NB4 (cell line): Measurements from ENCODE around the gene CREB3L2.

Source experiments
- DNase-seq: peaks from one replicate; pipeline ENCODE4 v3.0.0; 2010; ENCODE audit warnings: low read depth
- H3K4me3 ChIP-seq: one replicate; pipeline ENCODE4 v1.5.1; 2011; ENCODE audit warnings: mild to moderate bottlenecking, low read depth, low read length, moderate library complexity
- CTCF ChIP-seq: IDR thresholded peaks from one replicate; pipeline ENCODE4 v1.5.1; 2012; ENCODE audit warnings: low read depth, low read length
- MAX ChIP-seq: IDR thresholded peaks from 2 replicates; pipeline ENCODE4 v1.6.1; 2011; ENCODE audit warnings: low read depth, low read length
- MYC ChIP-seq: IDR thresholded peaks from 2 replicates; pipeline ENCODE4 v1.6.1; 2011; ENCODE audit warnings: low read depth, low read length
- POLR2A ChIP-seq: IDR thresholded peaks from 2 replicates; pipeline ENCODE4 v1.6.1; 2011; ENCODE audit warnings: mild to moderate bottlenecking; ENCODE audit not compliant: insufficient read length; ENCODE audit errors: extremely low read depth

Gene CREB3L2

GRCh38 chr7:137850972-137851945 lies 150.6 kb downstream of the CREB3L2 start:
- H3K4me3 ChIP-seq = no peak overlapping the region
- TF ChIP-seq CTCF (no peak), MAX (no peak), POLR2A (no peak), MYC (no peak)

GRCh38 chr7:137850571-137850970 lies 151.3 kb downstream of the CREB3L2 start:
- H3K4me3 ChIP-seq = no peak overlapping the region
- DNase-seq = no peak
- TF ChIP-seq CTCF = no peak
- TF ChIP-seq MAX = no peak
- no peak for TF ChIP-seq MYC
- no peak for TF ChIP-seq POLR2A

More at GRCh38 chr7:137850972-137851945, 150.6 kb downstream of the CREB3L2 start:
- DNase-seq = no peak

- TF ChIP-seq CTCF (no peak), MAX (no peak), POLR2A (no peak), MYC (no peak)
- no peak overlapping the region for H3K4me3 ChIP-seq
- DNase-seq = no peak
These were observed 153.8 kb downstream of the CREB3L2 start for GRCh38 chr7:137848095-137848494.

GRCh38 chr7:137847568-137848050 lies 154.3 kb downstream of the CREB3L2 start:
- DNase-seq = no peak
- H3K4me3 ChIP-seq = no peak overlapping the region
- TF ChIP-seq POLR2A = no peak
- TF ChIP-seq CTCF = no peak
- TF ChIP-seq MYC = no peak
- no peak for TF ChIP-seq MAX

- no peak for DNase-seq
- no peak within 1 kb of the TSS for H3K4me3 ChIP-seq
- no peak for TF ChIP-seq POLR2A
- no peak for TF ChIP-seq MAX
- TF ChIP-seq MYC = no peak
- TF ChIP-seq CTCF = no peak
These were observed 154.9 kb downstream of the CREB3L2 start, which contains the start of gene DGKI for GRCh38 chr7:137846827-137847567. Gene DGKI, minus strand, starts transcription at chr7:137846974.
